Activated CD8-positive, alpha-beta memory T cell treated with anti-CD3 and anti-CD28 coated beads, Interleukin-2, amount 50 U/mL, for 1 hour (primary cell): ENCODE results near the gene MEX3A.

ENCODE experiments used
- DNase-seq: peaks from one replicate; pipeline ENCODE4 v3.0.0-alpha.2; 2020; ENCODE audit errors: extremely low read depth

MEX3A gene

GRCh38 chr1:156102633-156103511, 20.6 kb upstream of the MEX3A start:
- DNase-seq: no peak

DNA sequence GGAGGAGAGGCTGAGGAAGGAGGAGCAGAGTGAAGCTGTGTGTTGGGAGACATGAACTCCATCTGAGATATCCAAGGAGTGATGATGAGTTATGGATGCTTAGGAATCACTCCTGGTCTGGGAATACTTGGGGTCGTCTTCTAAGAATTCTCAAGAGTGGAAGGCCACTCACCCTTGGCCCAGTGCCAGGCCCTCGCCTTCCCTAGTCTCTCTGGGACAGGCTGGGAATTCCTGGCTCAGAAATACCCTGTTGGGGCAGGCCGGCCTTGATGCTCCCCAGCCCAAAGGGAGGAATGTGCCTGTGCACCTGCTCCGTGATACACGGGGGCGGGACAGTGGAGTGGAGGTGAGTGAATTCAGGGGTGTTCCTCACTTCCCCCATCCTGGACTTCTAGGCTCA, 19.6 kb upstream of the MEX3A start:
- no peak for DNase-seq

DNA sequence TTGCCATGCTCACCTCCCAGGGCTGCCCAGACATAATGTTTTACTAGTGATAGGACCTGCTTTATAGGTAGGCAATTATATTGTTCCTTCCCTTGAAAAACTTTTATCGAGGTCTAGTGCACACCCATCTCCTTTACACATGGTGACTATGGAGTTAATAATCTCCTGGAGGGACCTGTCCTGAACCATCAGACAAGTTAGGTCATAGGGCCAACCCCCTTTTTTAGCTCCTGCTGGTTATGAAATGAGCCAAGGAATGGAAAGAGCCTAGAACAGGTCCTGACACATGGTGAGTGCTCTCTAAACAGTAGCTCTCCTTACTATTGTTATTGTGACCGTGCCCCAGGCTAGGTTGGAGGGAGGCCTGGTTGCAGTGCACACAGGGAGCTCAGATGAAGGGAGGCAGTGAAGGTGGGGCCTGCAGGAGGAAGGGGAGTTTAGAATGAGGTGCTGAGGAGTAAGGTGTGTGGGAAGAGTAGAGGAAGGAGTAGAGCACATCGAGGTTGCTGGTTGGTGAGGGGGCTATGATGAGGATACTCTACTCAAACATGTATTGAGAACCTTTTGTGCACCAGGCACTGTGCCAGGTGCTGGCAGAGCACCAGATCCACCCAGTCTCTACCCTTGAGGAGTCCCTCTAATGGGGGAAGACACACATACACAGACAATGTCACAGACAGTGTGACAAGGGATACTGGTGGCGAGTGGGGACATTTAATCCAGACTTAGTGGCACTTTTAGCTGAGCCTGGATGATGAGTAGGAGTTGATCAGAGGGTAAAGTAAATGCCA, 18.1 kb upstream of the MEX3A start:
- DNase-seq: no peak

DNA sequence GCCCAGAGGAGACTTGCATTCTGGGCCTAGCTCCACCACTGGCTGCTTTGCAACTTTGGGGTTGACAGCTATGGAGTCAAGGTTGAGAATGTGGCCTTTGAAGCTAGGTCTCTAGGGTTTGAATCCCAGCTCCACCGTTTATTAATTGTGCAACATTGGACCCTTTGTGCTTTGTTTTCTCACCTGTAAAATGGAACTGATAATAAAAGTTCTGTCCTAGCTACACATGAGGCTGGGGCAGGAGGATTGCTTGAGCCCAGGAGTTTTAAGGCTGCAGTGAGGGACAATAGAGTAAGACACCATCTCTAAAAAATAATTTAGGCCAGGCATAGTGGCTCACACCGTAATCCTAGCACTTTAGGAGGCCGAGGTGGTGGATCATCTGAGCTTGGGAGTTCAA, 17.0 kb upstream of the MEX3A start:
- DNase-seq: no peak

GRCh38 chr1:156098784-156099183, 16.5 kb upstream of the MEX3A start:
- DNase-seq: no peak

- no peak for DNase-seq
Observed at GRCh38 chr1:156097499-156098178, 15.4 kb upstream of the MEX3A start.

- peak; percentile 97 for DNase-seq
Observed at GRCh38 chr1:156096640-156097391, 14.6 kb upstream of the MEX3A start.

DNA sequence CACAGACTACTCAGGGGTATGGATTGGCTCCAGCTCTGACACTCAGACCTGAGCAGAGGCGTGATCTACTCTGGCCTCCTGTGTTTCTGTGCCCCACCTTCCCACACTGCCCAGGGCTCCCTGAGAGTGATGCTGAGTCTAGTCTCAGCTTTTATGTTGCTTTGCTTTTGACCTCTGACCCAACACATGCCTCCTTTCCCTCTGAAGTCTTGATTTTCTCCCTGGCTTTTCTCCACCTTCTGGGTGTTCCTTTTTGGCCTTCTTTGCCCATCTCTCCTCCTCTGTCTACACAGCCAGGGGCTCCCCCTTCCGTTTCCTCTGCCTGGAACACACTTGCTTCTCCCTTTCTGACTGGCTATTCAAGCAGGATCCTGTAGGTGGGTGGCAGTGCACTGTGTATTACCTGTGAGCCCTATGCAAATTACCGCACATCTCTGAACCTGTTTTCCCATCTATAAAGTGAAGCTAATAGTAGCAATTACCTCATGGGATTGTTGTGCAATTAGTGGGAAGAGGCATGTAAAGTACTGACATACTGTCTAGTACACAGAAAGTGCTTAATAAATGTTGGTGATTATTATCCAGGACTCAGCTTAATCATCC, 13.7 kb upstream of the MEX3A start:
- no peak for DNase-seq

DNA sequence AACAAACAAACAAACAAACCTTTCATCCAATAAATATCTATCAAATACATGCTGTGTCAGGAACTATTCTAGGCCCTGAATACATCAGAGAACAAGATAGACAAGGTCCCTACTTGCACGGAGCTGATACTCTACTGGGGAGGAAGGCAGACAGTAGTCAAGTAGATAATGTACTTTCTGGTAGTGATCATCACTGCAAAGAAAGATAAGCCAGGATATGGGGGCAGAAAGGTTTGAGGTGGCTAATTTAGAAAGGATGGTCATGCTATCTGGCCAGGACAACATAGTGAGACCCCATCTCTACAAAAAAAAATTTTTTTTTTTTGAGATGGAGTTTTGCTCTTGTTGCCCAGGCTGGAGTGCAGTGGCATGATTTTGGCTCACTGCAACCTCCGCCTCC, 9.3 kb upstream of the MEX3A start:
- DNase-seq: no peak

DNA sequence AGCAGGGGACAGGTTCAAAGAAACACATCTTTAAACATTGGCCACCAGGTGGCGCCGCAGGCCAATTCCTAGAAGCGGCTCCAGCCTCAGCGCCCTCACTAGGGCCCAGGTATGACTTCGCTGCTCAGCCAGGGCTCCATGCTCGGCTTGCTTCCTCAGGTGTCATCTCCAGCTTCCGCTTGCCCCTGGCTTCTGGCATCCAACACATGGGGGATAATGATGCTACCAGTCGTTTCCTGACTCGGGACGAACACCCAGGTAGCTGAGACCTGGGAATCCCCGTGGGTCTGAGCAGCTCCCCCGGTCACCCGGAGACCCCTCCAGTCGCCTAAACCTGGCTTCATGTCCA, 8.5 kb upstream of the MEX3A start:
- peak; percentile 72 for DNase-seq

GRCh38 chr1:156090138-156090839, 8.0 kb upstream of the MEX3A start:
- no peak for DNase-seq

GRCh38 chr1:156089704-156090103, 7.4 kb upstream of the MEX3A start:
- DNase-seq: no peak

DNA sequence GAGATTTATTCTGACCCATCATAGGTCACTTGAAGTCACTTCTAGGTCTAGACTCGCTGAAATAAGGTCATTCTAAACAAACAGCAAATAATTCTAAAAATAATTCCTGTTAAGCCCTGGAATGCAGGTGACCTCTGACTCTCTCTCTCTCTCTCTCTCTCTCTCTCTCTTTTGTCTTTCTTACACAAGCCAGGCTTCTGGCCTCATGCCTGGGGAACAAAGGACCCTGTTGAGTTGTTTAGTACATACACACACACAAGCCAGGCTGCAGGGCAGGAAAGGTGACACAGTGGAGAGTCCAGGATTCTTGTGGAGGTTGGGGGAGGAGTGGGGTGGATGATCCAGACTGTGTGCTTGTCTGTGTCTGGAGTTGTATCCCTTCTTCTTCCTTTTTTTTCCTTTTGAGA, 4.0 kb upstream of the MEX3A start:
- no peak for DNase-seq

DNA sequence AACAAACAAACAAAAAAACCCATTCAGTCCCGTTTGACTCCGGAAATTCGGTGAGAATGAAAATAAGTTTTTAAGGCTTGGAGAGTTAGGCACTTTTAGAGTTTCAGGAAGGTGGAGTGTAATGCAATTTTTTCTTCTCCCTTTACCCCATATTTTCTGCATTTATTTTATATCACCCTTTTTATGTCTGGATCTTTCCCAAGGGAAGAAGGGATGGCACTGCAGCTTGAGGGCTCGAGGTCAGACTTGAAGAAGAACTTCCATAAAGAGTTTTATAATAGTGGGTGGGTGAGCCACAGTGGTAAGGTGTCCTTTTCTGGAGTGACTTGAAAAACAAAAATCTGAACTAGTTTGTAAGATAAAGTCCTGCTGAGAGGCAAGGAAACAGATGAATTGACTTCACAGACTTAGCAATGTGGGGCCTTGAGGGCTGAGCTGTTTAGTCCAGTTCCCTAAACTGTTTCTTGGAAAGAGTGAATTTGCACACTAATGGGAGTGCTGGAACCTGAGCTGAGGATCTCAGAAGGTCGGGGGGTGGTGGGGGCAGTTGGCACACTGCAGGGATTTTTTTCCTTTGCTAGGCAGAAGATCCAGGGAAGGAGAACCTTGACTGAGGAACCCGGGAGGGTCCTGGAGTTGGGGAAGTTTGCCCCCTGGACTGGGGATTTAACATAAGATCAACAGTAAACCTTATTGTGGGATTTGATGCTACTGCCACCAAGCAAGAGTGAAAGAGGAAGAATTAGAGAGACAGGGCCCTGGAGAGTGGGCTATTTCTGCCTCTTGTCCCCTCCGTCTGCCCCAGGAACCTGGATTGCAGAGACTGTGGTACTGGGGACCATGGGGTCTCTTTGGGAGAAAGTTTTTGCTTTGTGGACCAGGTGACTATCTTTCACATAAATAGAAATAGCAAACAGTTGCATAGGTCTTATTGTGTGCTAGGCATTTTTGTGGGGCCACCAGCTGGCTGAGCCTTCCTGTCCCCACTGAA, 1.8 kb upstream of the MEX3A start:
- no peak for DNase-seq

DNA sequence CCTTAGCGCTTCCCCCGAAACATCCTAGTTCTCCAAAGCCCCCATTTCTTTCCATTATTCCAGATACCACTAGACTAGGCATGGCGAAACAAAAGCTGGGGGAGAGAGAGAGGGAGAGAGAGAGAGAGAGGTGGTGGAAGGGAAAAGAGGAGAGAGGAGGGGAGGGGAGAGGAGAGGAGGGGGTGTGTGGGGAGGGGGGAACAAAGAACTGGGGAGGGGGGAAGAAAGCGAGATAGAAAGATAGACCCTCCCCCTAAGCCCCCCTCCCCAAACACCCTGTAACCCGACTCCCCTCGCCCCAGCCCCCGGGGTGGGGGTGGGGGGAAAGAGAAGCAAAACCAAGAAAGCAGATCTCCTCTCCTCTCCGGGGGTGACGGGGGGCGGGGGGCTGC, 352 bp downstream of the MEX3A start:
- no peak for DNase-seq

- no peak for DNase-seq
Observed at GRCh38 chr1:156081180-156081916, 917 bp downstream of the MEX3A start.

DNA sequence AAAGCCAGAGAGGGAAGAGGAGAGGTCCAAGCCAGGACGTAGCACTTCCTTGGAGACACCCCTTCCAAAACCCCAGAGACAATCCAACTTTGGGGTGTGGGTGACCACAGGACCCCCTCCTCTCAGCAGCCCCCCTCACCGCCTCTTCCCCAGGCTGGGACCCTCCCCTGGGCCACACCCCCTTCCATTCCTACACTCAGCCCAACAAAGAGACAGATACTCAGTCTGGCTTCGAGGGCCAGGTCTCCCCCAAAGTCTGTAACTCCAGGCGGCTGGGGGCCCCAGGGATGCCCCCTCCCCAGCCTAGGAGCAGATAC, 1.4 kb downstream of the MEX3A start:
- no peak for DNase-seq

- no peak for DNase-seq
Observed at GRCh38 chr1:156080241-156080862, 1.9 kb downstream of the MEX3A start.

GRCh38 chr1:156079762-156080161, 2.5 kb downstream of the MEX3A start:
- DNase-seq: no peak
